PC-3 (cell line): ENCODE measurements around the gene RNF169.

Source experiments
- CTCF ChIP-seq: fragments of 300-600 bp; sonication (generic); conservative IDR thresholded peaks from 2 replicates; pipeline ENCODE4 v1.5.1; 2017; ENCODE audit warnings: antibody characterized with exemption, low read depth, mild to moderate bottlenecking, low read length
- EZH2 ChIP-seq: fragments of 300-600 bp; sonication (generic); IDR thresholded peaks from one replicate; pipeline ENCODE4 v1.6.1; 2017; ENCODE audit warnings: antibody characterized with exemption, mild to moderate bottlenecking, low read length; ENCODE audit not compliant: unreplicated experiment
- EZH2phosphoT487 ChIP-seq: fragments of 300-600 bp; sonication (generic); IDR thresholded peaks from 2 replicates; pipeline ENCODE4 v1.6.1; 2018; ENCODE audit warnings: mild to moderate bottlenecking, antibody characterized with exemption, low read length, borderline replicate concordance

DNA sequence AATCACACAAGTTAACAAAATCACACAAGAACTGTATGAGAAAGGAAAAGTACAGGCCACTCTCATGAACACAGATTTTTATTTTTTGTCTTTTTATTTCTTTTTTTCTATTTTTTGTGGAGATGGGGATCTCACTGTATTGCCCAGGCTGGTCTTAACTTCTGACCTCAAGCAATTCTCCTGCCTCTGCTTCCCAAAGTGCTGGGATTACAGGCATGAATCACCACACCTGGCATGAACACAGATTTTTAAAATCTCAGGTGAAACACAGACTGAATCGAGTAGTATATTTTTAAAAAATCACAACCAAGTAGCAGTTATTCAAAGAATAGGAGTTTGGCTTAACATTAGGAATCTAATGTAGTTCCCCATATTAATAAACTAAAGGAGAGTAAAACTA lies 18.3 kb downstream of the RNF169 start:
- TF ChIP-seq CTCF = no peak
- TF ChIP-seq EZH2 = no peak
- TF ChIP-seq EZH2phosphoT487 = no peak
